ENCODE results near the gene GORASP2.

DNA sequence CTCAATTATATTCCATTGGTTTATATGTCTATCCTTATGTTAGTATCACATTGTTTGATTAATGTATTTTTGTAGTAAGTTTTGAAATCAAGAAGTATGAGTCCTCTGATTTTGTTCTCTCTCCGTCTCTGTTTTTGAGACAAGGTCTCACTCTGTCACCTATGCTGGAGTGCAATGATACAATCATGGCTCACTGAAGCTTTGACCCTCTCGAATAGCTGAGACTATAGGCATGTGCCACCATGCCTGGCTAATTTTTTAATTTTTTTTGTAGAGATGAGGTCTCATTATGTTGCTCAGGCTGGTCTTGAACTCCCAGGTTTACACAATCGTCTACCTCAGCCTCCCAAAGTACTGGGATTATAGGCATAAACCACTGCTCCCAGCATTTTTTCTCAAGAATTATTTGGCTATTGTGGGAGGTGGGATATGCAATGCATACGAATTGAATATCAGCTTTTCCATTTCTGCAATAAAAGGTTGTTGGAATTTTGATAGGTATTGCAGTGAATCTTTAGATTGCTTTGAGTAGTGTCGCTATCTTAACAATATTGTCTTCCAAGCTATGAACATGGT is 17.7 kb upstream of the GORASP2 start:
- no peak for TF ChIP-seq POLR2A (IDR thresholded peaks at IDR 0.05)
- TF ChIP-seq, protein P1, sequence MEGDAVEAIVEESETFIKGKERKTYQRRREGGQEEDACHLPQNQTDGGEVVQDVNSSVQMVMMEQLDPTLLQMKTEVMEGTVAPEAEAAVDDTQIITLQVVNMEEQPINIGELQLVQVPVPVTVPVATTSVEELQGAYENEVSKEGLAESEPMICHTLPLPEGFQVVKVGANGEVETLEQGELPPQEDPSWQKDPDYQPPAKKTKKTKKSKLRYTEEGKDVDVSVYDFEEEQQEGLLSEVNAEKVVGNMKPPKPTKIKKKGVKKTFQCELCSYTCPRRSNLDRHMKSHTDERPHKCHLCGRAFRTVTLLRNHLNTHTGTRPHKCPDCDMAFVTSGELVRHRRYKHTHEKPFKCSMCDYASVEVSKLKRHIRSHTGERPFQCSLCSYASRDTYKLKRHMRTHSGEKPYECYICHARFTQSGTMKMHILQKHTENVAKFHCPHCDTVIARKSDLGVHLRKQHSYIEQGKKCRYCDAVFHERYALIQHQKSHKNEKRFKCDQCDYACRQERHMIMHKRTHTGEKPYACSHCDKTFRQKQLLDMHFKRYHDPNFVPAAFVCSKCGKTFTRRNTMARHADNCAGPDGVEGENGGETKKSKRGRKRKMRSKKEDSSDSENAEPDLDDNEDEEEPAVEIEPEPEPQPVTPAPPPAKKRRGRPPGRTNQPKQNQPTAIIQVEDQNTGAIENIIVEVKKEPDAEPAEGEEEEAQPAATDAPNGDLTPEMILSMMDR (IDR thresholded peaks at IDR 0.05) = no peak

Measured in testis (tissue), 2 donors.